ENCODE results near the gene HOXD13.
A peak's percentile ranks its signal among the peaks of the same experiment; 100 is the strongest.

Gene HOXD13

GRCh38 chr2:176096243-176096985 lies 3.9 kb downstream of the HOXD13 start:
- peaks cover 96% of the 10 kb centered on the region for H3K27me3 Mint-ChIP-seq (ENCODE audit: low read depth)
- no peaks in the 10 kb centered on the region for H3K9me3 Mint-ChIP-seq
- no peak overlapping the region for H3K27ac Mint-ChIP-seq
- TF ChIP-seq, protein P1, sequence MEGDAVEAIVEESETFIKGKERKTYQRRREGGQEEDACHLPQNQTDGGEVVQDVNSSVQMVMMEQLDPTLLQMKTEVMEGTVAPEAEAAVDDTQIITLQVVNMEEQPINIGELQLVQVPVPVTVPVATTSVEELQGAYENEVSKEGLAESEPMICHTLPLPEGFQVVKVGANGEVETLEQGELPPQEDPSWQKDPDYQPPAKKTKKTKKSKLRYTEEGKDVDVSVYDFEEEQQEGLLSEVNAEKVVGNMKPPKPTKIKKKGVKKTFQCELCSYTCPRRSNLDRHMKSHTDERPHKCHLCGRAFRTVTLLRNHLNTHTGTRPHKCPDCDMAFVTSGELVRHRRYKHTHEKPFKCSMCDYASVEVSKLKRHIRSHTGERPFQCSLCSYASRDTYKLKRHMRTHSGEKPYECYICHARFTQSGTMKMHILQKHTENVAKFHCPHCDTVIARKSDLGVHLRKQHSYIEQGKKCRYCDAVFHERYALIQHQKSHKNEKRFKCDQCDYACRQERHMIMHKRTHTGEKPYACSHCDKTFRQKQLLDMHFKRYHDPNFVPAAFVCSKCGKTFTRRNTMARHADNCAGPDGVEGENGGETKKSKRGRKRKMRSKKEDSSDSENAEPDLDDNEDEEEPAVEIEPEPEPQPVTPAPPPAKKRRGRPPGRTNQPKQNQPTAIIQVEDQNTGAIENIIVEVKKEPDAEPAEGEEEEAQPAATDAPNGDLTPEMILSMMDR (IDR thresholded peaks at IDR 0.05; ENCODE audit: unreplicated experiment in 3 of 3): no peak
- peak overlapping the region; percentile 23 to 77 (median 37) for H3K4me3 Mint-ChIP-seq
- H3K4me1 Mint-ChIP-seq: peaks cover 31% of the 10 kb centered on the region
- H3K36me3 Mint-ChIP-seq (ENCODE audit: low read depth): no peaks in the 10 kb centered on the region

GRCh38 chr2:176096986-176097819 lies 4.7 kb downstream of the HOXD13 start:
- peaks cover 24% of the 10 kb centered on the region for H3K4me1 Mint-ChIP-seq

GRCh38 chr2:176097820-176098365 lies 5.4 kb downstream of the HOXD13 start:
- no peak overlapping the region for H3K27ac Mint-ChIP-seq
- H3K4me3 Mint-ChIP-seq: peak overlapping the region; percentile 44 to 77 (median 48)
- H3K9me3 Mint-ChIP-seq: no peaks in the 10 kb centered on the region
- peaks cover 24% of the 10 kb centered on the region for H3K4me1 Mint-ChIP-seq
- peaks cover 100% of the 10 kb centered on the region for H3K27me3 Mint-ChIP-seq (ENCODE audit: low read depth)
- H3K36me3 Mint-ChIP-seq (ENCODE audit: low read depth): no peaks in the 10 kb centered on the region
- TF ChIP-seq, protein P1 (IDR thresholded peaks at IDR 0.05; ENCODE audit: unreplicated experiment in 3 of 3): peak in 1 of 3 experiments; percentile 22

More at GRCh38 chr2:176096986-176097819, 4.7 kb downstream of the HOXD13 start:
- Mint-ChIP-seq H3K27me3 (ENCODE audit: low read depth) (peaks cover 96% of the 10 kb centered on the region), H3K36me3 (ENCODE audit: low read depth) (no peaks in the 10 kb centered on the region), H3K27ac (no peak overlapping the region), H3K9me3 (no peaks in the 10 kb centered on the region), H3K4me3 (peak overlapping the region; percentile 48 to 77 (median 60))
- TF ChIP-seq, protein P1 (IDR thresholded peaks at IDR 0.05; ENCODE audit: unreplicated experiment in 3 of 3): peak; percentile 76 to 82 (median 78)

- Mint-ChIP-seq H3K27me3 (ENCODE audit: low read depth) (peaks cover 100% of the 10 kb centered on the region), H3K27ac (no peak overlapping the region), H3K9me3 (no peaks in the 10 kb centered on the region), H3K36me3 (ENCODE audit: low read depth) (no peaks in the 10 kb centered on the region), H3K4me3 (peak overlapping the region; percentile 27 to 77 (median 51)), H3K4me1 (peaks cover 24% of the 10 kb centered on the region)
- TF ChIP-seq, protein P1 (IDR thresholded peaks at IDR 0.05; ENCODE audit: unreplicated experiment in 3 of 3): no peak
Measured at GRCh38 chr2:176098366-176099158, 6.0 kb downstream of the HOXD13 start.

- no peak overlapping the region for H3K27ac Mint-ChIP-seq
- H3K36me3 Mint-ChIP-seq (ENCODE audit: low read depth): no peaks in the 10 kb centered on the region
- TF ChIP-seq, protein P1 (IDR thresholded peaks at IDR 0.05; ENCODE audit: unreplicated experiment in 3 of 3): no peak
- H3K9me3 Mint-ChIP-seq: no peaks in the 10 kb centered on the region
- peaks cover 100% of the 10 kb centered on the region for H3K27me3 Mint-ChIP-seq (ENCODE audit: low read depth)
- H3K4me3 Mint-ChIP-seq: peak overlapping the region; percentile 51 to 77 (median 65)
- H3K4me1 Mint-ChIP-seq: peaks cover 23% of the 10 kb centered on the region
Measured at GRCh38 chr2:176099159-176099727, 6.7 kb downstream of the HOXD13 start.

Data from nephron (organoid).